Right renal pelvis (tissue), 4 donors: ENCODE data around the gene COG8. TPM values are rescaled to one million over a fixed set of nuclear protein-coding genes. Genes with fewer than 3 reads are reported as not detected.
A peak's percentile ranks its signal among the peaks of the same experiment; 100 is the strongest.

Experiments used
- DNase-seq, 4 donors: peaks; one replicate each; pipeline ENCODE4 v3.0.0-alpha.2; 2013; ENCODE audit warnings: low read depth in 4 of 4, low spot score in 3 of 4, missing footprints in 1 of 4
- polyA plus RNA-seq, 4 donors: library from polyadenylated mRNA; unstranded; fragments of 120-200 nt; gene quantifications; one replicate each; pipeline ENCODE4 v1.2.1, GENCODE V29; 2013; ENCODE audit not compliant: insufficient read length in 4 of 4

The COG8 gene
- polyA plus RNA-seq, 4 donors, result 28.3 to 32.4 (median 31.3) TPM

DNA sequence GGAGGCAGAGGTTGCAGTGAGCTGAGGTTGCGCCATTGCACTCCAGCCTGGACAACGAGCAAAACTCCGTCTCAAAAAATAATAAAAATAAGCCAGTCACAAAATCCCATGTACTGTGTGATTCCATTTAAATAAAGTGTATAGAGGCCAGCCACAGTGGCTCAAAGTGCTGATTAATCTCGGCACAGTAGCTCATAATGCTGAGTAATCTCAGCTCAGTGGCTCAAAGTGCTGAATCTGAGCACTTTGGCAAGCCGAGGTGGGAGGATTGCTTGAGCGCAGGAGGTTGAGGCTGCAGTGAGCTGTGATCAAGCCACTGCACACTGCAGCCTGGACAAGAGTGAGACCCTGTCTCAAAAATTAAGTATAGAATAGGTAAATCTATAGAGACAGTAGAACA lies 7.3 kb upstream of the COG8 start:
- DNase-seq, result no peak

DNA sequence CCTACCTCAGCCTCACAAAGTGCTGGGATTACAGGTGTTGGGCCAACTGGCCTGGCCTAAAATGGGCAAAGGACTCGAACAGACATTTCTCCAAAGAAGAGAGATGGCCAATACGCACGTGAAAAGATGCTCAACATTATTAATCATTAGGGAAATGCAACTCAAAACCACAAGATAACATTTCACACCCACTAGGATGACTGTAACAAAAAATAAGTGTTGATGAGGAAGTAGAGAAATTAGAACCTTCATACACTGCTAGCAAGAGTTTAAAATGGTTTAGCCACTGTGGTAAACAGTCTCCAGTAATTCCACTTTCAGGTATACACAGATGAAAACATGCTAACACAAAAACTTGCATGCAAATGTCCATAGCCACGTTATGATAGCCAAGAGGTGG lies 6.6 kb upstream of the COG8 start:
- DNase-seq, result no peak

DNA sequence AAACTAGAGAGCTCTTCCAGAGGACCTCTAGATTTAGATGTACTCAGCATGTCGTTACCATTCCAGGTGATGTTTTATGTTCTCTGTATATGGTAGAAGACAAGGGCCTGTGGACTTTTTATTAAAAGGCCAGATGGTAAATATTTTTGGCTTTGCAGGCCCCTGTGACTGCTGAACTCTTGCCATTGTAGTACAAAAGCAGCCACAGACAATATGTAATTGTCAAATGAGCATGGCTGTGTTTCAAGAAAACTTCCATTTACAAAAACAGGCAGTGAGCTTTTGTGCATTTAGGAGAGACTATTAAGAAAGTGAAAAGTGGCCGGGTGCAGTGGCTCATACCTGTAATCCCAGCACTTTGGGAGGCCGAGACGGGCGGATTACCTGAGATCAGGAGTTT lies 4.8 kb upstream of the COG8 start:
- DNase-seq, result no peak

DNA sequence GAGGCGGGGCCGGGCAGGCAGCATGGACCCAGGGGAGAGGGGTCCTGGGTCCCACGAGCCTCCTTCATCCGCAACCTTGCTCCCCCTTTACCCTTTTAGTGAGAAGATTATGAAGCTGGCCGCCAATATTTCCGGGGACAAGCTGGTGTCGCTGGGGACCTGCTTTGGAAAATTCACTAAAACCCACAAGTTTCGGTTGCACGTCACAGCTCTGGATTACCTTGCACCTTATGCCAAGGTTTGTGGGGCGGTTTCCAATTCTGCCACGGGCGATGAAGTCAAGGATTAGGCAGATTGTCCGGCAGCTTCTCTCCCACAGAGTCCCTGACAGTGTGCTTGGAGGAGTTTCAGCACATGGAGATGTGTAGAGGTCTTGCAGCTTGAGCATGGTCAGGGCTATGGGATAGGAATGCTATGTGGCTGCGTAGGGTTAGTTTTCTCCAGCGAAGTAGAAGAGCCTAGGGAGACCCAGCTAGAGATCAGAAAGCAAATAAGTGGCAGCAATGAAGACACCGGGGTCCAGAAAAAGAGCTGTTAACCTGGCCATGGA lies 806 bp upstream of the COG8 start:
- DNase-seq, result no peak

DNA sequence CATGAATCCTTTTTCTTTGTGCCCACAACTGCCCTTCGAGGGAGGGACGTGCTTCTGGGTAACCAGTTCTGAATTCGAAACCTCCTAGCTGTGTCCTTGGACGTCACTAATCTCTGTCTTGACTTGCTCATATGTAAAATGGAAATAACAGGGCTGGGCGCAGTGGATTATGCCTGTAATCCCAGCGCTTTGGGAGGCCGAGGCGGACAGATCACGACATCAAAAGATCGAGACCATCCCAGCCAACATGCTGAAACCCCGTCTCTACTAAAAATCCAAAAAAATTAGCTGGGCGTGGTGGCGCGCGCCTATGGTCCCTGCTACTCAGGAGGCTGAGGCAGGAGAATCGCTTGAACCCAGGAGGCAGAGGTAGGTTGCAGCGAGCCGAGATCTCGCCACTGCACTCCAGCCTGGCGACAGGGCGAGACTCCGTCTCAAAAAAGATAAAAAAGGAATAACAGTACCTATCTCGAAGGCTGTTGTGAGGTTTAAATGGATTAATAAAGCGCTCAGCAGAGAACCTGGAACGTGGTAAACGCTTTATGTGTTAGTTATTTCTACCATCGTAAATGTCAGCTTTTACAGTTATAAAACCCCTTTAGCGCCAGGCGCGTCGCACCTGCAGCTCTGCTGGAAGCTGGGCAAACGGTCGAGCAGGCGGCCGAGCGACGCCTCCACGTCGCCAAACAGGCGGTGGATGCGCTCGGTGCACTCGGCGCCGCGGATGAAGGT lies 641 bp downstream of the COG8 start:
- no peak for DNase-seq

DNA sequence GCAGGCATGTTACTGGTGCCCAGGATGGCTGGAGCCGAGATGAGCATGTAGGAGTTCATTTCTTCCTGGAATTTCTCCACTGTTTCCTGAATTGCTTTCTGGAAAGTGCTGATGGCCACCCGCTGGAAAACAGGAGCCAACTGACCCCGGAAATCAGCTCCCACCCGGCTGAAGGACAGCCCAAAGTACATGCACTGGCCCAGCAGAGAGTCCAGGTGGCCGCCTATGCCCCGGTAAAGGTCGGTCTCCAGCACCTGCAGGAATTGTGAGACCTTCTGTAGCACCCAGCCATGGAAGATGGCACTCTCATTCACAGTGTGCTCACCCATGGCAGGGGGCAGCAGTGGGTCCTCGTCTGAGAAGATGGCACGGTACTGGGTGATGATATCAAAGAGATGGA lies 4.7 kb downstream of the COG8 start:
- DNase-seq, result no peak

DNA sequence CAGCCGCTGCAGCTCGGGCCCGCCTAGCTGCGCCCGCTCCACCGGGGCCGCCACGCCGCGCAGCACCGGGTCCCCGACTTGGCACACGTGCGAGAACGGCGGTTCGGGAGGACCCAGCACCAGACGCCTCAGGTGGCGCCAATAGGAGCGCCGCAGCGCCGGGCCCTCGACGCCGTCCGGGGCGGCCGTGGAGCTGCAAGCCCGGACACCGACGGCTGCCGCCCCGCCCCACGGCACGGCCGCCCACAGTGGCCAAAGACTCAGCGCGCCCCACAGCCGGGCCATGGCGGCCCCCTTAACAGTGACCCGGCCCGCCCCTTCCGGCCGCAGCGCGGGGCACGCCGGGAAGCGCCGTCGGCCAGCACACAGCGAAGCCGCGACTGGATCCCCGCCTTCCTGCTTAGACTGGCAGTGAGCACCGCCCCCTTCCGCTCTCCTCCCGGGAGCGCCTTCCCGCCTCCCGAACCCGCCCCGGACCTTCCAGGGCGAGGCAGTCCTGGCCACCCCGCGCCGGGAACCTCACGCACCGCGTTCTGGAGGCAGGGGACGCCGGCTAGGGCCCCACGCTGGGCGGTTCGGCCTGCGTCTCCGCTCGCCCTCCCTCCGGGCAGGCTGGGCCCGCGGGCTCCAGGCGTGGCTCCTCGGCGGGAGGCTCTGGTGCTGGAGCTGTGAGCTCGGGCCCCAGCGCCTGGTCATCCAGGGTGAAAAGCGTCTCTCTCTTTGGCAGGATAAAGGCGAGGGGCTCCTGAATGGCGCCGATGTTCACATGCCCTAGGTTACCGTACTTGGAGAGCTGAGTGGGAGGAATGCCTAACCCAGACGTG lies 8.9 kb downstream of the COG8 start, which contains the start of gene PDF:
Gene PDF, minus strand, starts transcription at position 303 of the 824 bp plus-strand sequence. Its CDS starts 18 bp downstream, at position 285.
- peak; percentile 83 to 86 (median 85) for DNase-seq

DNA sequence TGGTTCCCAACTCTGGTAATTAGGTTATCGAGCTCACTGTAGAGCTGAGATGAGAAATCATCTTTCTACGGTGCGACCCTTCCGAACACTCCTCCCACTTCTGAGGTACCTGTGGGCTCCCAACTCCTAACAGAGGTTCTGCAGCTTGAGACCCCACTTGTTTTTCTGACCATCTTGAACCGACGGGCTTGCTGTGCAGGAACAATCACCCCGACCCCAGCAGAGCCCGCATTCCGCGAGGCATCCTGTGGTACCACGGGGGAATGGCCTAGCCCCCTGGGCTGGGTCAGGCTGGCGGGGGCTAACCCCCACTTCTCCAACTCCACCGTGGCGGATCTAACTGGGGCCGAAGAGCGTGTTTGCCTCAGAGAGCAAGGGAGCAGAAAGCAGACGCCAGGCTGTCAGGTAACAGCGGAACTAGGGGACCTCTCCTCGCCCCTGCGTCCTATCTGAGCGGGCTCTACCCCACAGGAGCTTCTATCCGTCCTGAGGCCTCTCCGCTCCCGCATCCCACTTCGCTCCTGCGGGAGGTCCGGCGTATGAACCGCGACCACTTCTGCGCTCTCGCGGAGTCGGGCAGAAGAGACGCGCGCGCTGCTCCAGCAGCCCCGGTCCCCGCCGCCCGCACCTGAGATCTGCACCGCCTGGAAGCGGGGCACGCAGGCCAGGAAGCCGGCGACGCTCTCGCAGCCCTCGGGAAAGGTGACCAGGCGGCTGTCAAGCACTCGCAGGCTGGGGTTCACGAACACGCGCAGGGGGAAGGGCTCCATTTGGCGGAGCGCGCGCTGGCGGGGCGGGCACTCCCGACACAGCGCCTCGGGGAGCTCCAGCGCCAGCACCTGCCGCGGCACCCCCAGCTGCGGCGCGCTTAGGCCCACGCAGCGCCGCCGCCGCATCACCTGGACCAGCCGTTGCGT lies 9.7 kb downstream of the COG8 start:
- no peak for DNase-seq

DNA sequence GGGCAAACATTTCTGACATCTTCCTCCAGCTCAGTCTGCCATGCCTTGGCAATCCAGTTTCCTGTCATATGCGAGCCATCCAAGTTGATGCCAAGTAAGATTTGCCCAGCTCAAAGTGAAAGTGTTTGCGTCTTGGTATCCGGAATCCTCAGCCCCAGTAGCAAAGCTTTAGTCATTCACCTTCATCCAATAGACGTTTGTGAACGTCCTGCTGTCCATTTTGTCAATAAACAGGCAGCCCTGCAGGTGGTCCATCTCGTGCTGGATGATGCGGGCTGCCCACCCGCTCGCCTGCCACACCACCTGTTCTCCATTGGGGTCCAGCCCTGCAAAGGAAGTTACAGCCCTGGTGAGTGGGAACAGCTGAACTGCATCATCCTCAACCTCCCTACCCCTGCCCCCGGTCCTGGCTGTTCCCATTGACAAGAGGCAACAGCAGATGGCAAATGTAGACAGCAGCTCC lies 10.5 kb downstream of the COG8 start:
- no peak for DNase-seq

DNA sequence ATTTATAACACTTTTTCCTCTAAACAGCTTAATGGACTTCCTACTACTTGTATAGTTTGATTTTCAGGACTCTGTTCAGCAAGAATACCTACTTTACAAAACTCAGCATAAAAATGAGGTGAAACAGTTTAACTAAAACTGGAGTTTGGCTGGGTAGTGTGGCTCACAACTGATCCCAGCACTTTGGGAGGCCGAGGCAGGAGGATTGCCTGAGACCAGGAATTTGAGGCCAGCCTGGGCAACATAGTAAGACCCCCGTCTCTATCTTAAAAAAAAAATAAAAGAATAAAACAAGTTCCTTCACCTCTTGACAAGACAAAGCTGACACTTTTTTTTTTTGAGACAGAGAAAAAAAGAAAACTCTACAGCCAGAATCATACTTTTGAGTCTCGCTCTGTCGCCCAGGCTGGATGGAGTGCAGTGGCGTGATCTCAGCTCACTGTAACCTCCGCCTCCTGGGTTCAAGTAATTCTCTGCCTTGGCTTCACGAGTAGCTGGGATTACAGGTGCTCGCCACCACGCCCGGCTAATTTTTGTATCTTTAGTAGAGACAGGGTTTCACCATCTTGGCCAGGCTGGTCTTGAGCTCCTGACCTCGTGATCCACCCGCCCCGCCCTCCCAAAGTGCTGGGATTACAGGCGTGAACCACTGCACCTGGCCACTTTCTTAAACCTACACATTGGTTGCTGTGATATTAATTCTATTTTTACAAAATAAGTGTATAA lies 11.6 kb downstream of the COG8 start:
- DNase-seq, result no peak

DNA sequence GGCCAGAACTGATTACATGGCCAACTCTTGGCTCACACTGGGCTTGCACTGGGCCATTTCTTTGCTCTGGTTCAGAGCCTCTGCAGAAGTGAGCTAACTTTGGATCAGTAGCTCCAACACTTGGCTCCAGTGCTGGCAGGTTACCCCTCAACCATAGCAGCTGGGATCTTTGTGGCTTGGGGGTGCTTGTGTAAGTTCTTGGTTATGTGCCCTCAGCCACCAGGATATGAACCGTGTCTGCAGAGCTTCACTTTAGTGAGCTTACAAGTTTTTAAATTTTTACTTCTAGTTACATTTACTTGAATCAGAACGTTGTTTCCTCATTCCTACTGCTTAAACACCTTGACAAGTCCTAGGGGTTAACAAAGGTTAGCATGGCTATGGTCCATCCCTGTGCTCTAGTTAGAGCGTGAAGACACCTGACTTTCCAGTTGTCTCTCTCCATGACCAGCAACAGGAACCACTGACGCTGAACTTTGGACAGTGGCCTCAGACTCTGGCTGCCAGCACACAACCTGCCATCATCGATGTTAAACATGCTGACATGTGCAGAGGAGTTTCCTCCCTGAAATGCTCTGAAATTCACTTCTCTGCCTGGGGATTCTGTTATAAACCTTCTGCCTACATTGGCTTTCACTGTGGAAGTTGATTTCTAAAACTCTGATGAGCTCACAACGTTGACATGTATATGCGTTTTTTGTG lies 13.0 kb downstream of the COG8 start:
- no peak for DNase-seq

DNA sequence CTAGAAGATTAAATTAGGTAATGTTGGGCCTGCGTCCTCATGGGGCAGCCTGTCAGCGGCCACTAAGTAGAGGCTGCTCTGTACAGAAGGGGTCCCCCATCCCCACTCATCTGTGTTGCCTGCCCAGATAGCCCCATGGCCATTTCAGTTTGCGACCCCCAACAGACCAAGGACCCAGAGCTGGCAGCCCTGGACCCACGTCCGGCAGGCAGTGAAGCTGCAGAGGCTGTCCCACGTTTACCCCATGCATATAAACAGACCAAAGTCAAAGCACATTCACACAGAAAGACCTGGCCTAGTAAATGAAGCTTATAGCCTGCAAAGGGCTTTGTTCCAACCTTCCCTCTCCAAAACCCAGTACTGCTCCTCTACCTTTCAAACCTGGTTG lies 13.6 kb downstream of the COG8 start:
- DNase-seq, result no peak

DNA sequence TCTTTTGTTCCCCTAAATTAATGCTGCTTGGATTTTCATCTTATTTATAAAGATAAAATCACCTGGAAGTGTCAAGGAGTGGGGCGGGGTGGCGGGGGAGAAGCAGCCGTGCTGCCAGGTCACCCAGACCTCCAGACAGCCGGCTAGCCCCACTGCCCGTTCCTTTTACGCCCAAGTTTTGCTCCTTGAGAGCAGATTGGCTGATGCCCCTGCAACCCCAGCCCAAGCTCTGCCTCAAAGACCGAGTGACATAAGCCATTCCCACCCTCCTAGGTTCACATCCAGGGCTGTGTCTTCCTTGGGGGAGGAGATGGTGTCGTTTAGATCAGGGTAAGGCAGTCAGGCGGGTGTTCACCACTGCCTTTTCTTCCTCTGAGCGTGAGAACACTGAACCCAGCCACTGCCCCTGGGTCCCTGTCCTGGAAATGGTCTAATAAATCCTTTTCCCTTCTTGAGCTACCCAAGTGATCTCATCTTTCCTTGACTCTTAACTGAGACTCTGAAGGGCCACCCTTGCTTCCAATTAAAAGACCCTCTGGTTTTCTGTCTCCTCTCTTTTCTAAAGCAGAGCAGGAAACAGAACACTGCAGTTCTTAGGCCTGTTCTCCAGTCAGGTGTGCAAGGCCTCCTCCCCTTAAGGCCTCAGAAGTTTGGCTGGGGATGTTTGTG lies 14.6 kb downstream of the COG8 start:
- DNase-seq, result no peak

DNA sequence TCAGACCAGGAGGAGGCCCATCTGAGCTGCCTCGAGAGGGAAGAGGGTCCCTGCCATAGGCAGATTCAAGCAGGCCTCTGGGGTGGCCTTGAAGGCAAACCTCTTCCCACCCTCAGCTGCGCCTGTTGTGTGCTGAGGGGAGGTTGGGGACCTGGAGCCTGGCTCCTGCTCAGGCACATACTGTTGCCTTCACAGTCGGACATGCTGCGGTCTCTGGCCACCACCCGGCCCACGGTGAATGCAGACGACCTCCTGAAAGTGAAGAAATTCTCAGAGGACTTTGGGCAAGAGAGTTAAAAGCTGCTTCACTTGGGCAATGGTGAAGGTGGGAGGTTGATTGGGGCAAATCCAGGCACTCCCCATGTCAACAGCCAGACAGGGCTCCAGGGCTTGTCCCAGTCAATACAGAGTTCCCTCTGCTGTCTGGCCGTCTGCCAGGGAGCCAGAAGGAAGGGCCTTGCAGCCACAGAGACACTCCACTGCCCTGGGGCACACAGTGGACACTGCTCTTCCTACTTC lies 15.3 kb downstream of the COG8 start:
- DNase-seq, result no peak

DNA sequence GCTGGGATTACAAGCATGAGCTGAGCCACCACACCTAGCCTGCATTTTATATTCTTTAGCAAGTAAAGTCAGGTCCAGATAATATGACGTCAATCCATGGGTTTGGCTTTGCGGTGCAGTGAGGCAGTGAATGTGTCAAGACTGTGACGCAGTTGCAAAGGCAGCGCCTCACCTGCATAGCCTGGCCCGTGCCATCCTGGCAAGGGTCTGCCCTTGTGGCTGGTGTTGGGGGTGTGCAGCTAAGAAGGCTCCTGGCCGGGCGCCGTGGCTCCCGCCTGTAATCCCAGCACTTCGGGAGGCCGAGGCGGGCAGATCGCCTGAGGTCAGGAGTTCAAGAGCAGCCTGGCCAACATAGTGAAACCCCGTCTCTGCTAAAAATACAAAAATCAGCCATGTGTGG lies 15.9 kb downstream of the COG8 start:
- no peak for DNase-seq

DNA sequence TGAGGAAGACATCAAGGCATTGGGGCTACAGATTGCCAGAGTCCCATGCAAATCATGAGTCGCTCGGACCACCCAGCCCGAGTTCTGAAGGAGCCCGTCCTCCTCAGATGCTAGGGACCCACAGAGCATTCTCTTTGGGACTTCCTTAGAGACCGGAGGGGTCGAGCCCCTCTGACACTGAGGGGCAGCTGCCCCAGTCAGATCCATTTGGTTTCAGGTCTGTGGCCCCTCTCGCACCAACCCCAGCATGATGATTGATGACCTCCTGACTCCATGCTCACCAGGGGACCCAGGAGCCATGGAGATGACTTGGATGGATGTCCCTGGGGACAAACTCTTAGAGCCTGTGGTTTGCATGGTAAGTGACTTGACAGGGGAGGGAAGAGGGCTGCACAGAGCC lies 17.0 kb downstream of the COG8 start:
- no peak for DNase-seq

DNA sequence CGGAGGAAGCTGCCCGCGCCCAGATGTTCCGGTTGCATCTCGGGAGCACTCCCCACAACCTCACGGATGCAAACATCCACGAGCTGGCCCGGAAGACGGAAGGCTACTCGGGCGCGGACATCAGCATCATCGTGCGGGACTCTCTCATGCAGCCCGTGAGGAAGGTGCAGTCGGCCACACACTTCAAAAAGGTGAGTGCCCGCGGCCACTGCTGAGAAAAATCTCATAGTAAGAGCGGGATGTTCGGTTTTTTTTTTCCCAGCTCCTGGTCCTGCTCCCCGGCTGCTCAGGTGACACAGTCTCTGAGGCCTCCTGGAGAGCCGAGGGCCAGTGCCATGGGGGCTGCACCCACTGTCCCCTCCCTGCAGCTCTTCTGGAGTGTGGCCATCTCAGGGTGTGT lies 18.3 kb downstream of the COG8 start:
- no peak for DNase-seq

DNA sequence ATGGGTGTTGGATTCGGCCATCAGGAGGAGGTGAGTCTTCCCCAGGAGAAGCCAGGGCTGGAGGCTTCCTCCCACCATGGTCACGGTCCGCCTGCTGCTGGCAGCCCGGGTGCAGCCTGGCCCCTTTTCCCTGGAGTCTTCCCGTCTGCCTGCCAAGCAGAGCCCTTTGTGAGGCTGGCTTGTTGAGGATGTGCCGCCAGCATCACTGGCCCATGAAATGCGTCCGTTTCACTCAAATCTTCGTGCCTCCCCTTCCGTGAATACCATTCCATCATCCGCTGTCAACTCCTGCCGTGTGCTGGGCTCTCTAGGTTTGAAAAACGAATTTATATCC lies 18.7 kb downstream of the COG8 start:
- no peak for DNase-seq
